Spinal cord (tissue), 10 donors: Measurements from ENCODE around the gene MAP1B. TPM values are rescaled to one million over a fixed set of nuclear protein-coding genes. Genes with fewer than 3 reads are reported as not detected.
A peak's percentile ranks its signal among the peaks of the same experiment; 100 is the strongest.

Experiments used
- DNase-seq, 6 donors: peaks; one replicate each; pipeline versions ENCODE4 v3.0.0 to v3.0.0-alpha.2; 2013 to 2015; ENCODE audit warnings: low spot score in 6 of 6, low read depth in 4 of 6
- H3K27ac ChIP-seq: one replicate; pipeline ENCODE4 v1.5.1; 2013; ENCODE audit warnings: low read depth, low read length, control low read depth
- H3K27me3 ChIP-seq: one replicate; pipeline ENCODE4 v1.6.1; 2013; ENCODE audit warnings: low read length; ENCODE audit not compliant: control insufficient read depth, insufficient read depth
- H3K36me3 ChIP-seq: one replicate; pipeline ENCODE4 v1.6.1; 2013; ENCODE audit warnings: low read length; ENCODE audit not compliant: control insufficient read depth, insufficient read depth
- H3K4me1 ChIP-seq: one replicate; pipeline ENCODE4 v1.6.1; 2013; ENCODE audit warnings: low read length; ENCODE audit not compliant: control insufficient read depth, insufficient read depth
- H3K4me3 ChIP-seq: one replicate; pipeline ENCODE4 v1.5.1; 2013; ENCODE audit warnings: low read depth, low read length, control low read depth
- H3K9me3 ChIP-seq: one replicate; pipeline ENCODE4 v1.6.1; 2013; ENCODE audit warnings: low read length; ENCODE audit not compliant: control insufficient read depth, insufficient read depth
- WGBS: methylation state at CpG from one replicate; pipeline ENCODE4 v1.1.5; 2013; ENCODE audit warnings: missing lambda C conversion rate; ENCODE audit not compliant: insufficient coverage; 5-methylcytosine and 5-hydroxymethylcytosine counted together
- polyA plus RNA-seq, 2 donors: library from polyadenylated mRNA; unstranded; fragments of 120-200 nt; gene quantifications; one replicate each; pipeline ENCODE4 v1.2.1, GENCODE V29; 2013; ENCODE audit not compliant: insufficient read length in 2 of 2
- total RNA-seq, 2 donors: library from RNA; depleted of rRNA in 1 of 2; stranded (reverse); fragments of 120-200 nt in 1 of 2; fragments of >200 nt in 1 of 2; gene quantifications; one replicate each; pipeline versions ENCODE4 v1.2.3 to v1.2.4, GENCODE V29; 2013 to 2014
- donor health status: healthy.

MAP1B gene
- total and polyA plus RNA-seq, 4 donors = 200 to 506 (median 407) TPM

- no peak overlapping the region for H3K4me3 ChIP-seq
- no peak overlapping the region for H3K27ac ChIP-seq
- H3K27me3 ChIP-seq = no peaks in the 10 kb centered on the region
- H3K4me1 ChIP-seq = peaks cover 19% of the 10 kb centered on the region
- no peak for DNase-seq
- peaks cover 7% of the 10 kb centered on the region for H3K36me3 ChIP-seq
- no peaks in the 10 kb centered on the region for H3K9me3 ChIP-seq
- 93% methylated on average over 4 of the region's 7 CpGs for WGBS
Observed at GRCh38 chr5:72140711-72141110, 33.4 kb downstream of the MAP1B start.

- Histone ChIP-seq H3K36me3 (peaks cover 7% of the 10 kb centered on the region), H3K4me1 (peaks cover 19% of the 10 kb centered on the region), H3K27me3 (no peaks in the 10 kb centered on the region), H3K4me3 (no peak overlapping the region), H3K27ac (peak overlapping the region; percentile 74), H3K9me3 (no peaks in the 10 kb centered on the region)
- 37% methylated on average over 2 of the region's 8 CpGs for WGBS
- DNase-seq = peak in 2 of 6 donors; percentile 46 to 63
Observed at GRCh38 chr5:72141440-72142355, 34.4 kb downstream of the MAP1B start.

- H3K4me1 ChIP-seq = peaks cover 24% of the 10 kb centered on the region
- peak in 1 of 6 donors; percentile 51 for DNase-seq
- H3K27me3 ChIP-seq = no peaks in the 10 kb centered on the region
- H3K4me3 ChIP-seq = no peak overlapping the region
- H3K27ac ChIP-seq = peak overlapping the region; percentile 48
- H3K36me3 ChIP-seq = peaks cover 11% of the 10 kb centered on the region
- WGBS = no CpG with 5 or more reads among the region's 2 CpGs
- no peaks in the 10 kb centered on the region for H3K9me3 ChIP-seq
Observed at GRCh38 chr5:72144762-72145161, 37.5 kb downstream of the MAP1B start.

- H3K36me3 ChIP-seq = peaks cover 8% of the 10 kb centered on the region
- peaks cover 24% of the 10 kb centered on the region for H3K4me1 ChIP-seq
Observed at GRCh38 chr5:72145348-72145747, 38.1 kb downstream of the MAP1B start.

DNA sequence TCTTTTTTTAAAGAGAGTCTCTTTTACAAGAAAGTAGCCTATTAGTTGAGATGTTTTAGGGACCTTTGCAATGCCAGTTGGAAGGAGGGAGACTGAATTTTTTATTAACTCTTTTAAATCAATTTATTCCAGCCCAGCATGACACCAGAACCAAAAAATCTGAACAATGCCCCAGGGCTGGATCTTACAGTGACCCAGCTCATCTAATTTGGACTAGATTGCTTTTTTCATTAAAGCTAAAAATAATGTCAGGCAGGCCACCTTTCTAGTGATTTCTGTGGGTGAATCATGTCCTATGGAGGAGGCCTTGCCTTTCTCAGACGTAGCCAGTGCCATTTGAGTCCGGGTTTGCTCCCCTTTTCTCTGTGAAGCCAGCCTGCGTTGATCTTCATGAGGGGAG is 38.8 kb downstream of the MAP1B start:
- no peak for DNase-seq
- Histone ChIP-seq H3K4me1 (peaks cover 29% of the 10 kb centered on the region), H3K27ac (no peak overlapping the region), H3K36me3 (peaks cover 5% of the 10 kb centered on the region), H3K4me3 (no peak overlapping the region), H3K27me3 (no peaks in the 10 kb centered on the region), H3K9me3 (no peaks in the 10 kb centered on the region)
- 80% methylated on average over 1 of the region's 3 CpGs for WGBS

More at GRCh38 chr5:72145348-72145747, 38.1 kb downstream of the MAP1B start:
- Histone ChIP-seq H3K9me3 (no peaks in the 10 kb centered on the region), H3K27ac (peak overlapping the region; percentile 48), H3K27me3 (no peaks in the 10 kb centered on the region), H3K4me3 (no peak overlapping the region)
- no CpG with 5 or more reads among the region's 1 CpG for WGBS
- DNase-seq = no peak

DNA sequence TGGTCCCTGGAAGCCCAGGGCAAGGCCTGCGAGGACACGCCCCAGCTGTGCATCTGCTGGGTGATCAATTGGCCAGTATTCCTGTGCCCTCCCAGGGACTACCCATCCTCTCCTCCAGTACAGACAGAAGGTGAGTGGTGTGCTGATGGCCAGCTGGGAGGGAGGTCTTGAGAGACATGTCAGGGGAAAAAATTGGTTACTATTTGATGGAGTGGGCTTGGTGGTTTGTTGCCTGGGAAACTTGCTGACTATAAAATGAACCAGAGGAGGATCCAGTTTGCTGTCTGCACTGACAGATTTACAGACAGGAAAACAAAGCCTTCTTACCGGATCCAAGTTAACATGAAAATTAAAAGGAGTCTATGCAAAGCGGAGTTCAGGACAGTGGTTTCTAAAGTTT is 40.3 kb downstream of the MAP1B start:
- WGBS = no CpG with 5 or more reads among the region's 4 CpGs
- no peaks in the 10 kb centered on the region for H3K27me3 ChIP-seq
- peaks cover 26% of the 10 kb centered on the region for H3K4me1 ChIP-seq
- no peaks in the 10 kb centered on the region for H3K9me3 ChIP-seq
- DNase-seq = no peak
- peaks cover 7% of the 10 kb centered on the region for H3K36me3 ChIP-seq
- H3K4me3 ChIP-seq = no peak overlapping the region
- H3K27ac ChIP-seq = peak overlapping the region; percentile 6

- Histone ChIP-seq H3K4me1 (peaks cover 29% of the 10 kb centered on the region), H3K4me3 (no peak overlapping the region), H3K27ac (peak overlapping the region; percentile 37), H3K36me3 (peaks cover 10% of the 10 kb centered on the region), H3K27me3 (no peaks in the 10 kb centered on the region), H3K9me3 (no peaks in the 10 kb centered on the region)
- DNase-seq = no peak
- 100% methylated on average over 1 of the region's 2 CpGs for WGBS
Observed at GRCh38 chr5:72149742-72150141, 42.5 kb downstream of the MAP1B start.

GRCh38 chr5:72151169-72151568 is 43.9 kb downstream of the MAP1B start:
- Histone ChIP-seq H3K27ac (no peak overlapping the region), H3K36me3 (peaks cover 10% of the 10 kb centered on the region), H3K4me1 (peaks cover 31% of the 10 kb centered on the region), H3K9me3 (no peaks in the 10 kb centered on the region), H3K4me3 (no peak overlapping the region), H3K27me3 (no peaks in the 10 kb centered on the region)
- no peak for DNase-seq

GRCh38 chr5:72151646-72152045 is 44.4 kb downstream of the MAP1B start:
- Histone ChIP-seq H3K9me3 (no peaks in the 10 kb centered on the region), H3K4me3 (no peak overlapping the region), H3K27ac (no peak overlapping the region), H3K36me3 (peaks cover 10% of the 10 kb centered on the region), H3K4me1 (peaks cover 31% of the 10 kb centered on the region), H3K27me3 (no peaks in the 10 kb centered on the region)
- WGBS = no CpG with 5 or more reads among the region's 1 CpG
- no peak for DNase-seq

DNA sequence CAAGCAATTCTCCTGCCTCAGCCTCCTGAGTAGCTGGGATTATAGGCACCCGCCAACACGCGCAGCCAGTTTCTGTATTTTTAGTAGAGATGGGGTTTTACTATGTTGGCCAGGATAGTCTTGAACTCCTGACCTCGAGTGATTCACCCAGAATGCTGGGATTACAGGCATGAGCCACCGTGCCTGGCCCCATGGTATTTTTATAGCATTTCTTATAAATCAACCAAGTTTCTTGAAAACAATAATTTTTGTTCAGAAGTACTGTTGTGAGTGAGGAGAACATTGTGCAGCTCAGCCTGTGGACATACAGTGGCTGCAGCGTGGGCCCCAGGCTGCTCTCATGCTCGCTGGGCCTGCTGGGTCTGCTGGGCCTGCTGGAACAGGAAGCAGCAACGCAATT is 45.3 kb downstream of the MAP1B start:
- DNase-seq = no peak
- no peaks in the 10 kb centered on the region for H3K27me3 ChIP-seq
- peaks cover 8% of the 10 kb centered on the region for H3K36me3 ChIP-seq
- no peaks in the 10 kb centered on the region for H3K9me3 ChIP-seq
- peaks cover 33% of the 10 kb centered on the region for H3K4me1 ChIP-seq
- no peak overlapping the region for H3K27ac ChIP-seq
- 83% methylated on average over 3 of the region's 8 CpGs for WGBS
- H3K4me3 ChIP-seq = no peak overlapping the region
